WERI-Rb-1 (cell line): ENCODE data around the gene DPEP3.
A peak's percentile ranks its signal among the peaks of the same experiment; 100 is the strongest.

Experiments used
- DNase-seq: peaks from one replicate; pipeline ENCODE4 v3.0.0-alpha.2; 2020
- H3K27ac ChIP-seq: fragments of 250-450 bp; sonication (Bioruptor Pico); 2 replicates; pipeline ENCODE4 v1.5.1; 2020; ENCODE audit warnings: mild to moderate bottlenecking, moderate library complexity
- H3K27me3 ChIP-seq: fragments of 250-450 bp; sonication (Bioruptor Pico); 2 replicates; pipeline ENCODE4 v1.5.1; 2021; ENCODE audit warnings: mild to moderate bottlenecking, low read depth, moderate library complexity; ENCODE audit not compliant: insufficient read depth, severe bottlenecking
- H3K36me3 ChIP-seq: fragments of 250-450 bp; sonication (Bioruptor Pico); 2 replicates; pipeline ENCODE4 v1.5.1; 2020; ENCODE audit warnings: mild to moderate bottlenecking, moderate library complexity
- H3K4me3 ChIP-seq: 2 replicates; pipeline ENCODE4 v1.5.1; 2011; ENCODE audit warnings: low read depth, mild to moderate bottlenecking, control low read depth, low read length
- H3K9me3 ChIP-seq: fragments of 250-450 bp; sonication (Bioruptor Pico); 2 replicates; pipeline ENCODE4 v1.5.1; 2021; ENCODE audit warnings: mild to moderate bottlenecking, moderate library complexity; ENCODE audit not compliant: severe bottlenecking
- TF ChIP-seq, protein P1 (sequence below): IDR thresholded peaks from 2 replicates; pipeline ENCODE4 v1.5.1; 2011; ENCODE audit warnings: low read depth, mild to moderate bottlenecking, control low read depth, inconsistent platforms, low read length

Gene DPEP3

DNA sequence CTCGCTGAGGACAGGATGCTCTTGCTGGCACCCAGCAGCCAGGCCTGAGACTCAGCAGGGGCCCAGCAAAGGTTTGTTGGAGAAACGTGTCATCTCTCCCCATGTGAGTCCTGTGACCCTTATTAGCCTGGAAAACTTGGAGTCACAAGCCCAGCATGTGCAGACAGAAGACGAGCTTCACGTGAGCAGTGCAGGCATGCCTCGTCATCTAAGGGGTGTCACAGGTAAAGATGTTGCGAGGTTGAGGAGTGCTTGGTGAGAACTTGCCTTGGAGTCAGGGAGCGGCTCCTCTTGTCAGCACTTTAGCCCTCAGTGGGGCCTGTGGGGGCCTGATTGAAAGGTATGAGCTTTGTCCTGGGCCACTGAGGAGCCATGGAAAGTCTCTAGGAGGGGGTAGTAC, 46.5 kb downstream of the DPEP3 start:
- Histone ChIP-seq H3K9me3 (no peaks in the 10 kb centered on the region), H3K27me3 (no peaks in the 10 kb centered on the region), H3K27ac (no peak overlapping the region), H3K4me3 (no peak overlapping the region), H3K36me3 (no peaks in the 10 kb centered on the region; the same call in 1 of the 2 replicates)
- no peak for DNase-seq
- TF ChIP-seq, protein P1, sequence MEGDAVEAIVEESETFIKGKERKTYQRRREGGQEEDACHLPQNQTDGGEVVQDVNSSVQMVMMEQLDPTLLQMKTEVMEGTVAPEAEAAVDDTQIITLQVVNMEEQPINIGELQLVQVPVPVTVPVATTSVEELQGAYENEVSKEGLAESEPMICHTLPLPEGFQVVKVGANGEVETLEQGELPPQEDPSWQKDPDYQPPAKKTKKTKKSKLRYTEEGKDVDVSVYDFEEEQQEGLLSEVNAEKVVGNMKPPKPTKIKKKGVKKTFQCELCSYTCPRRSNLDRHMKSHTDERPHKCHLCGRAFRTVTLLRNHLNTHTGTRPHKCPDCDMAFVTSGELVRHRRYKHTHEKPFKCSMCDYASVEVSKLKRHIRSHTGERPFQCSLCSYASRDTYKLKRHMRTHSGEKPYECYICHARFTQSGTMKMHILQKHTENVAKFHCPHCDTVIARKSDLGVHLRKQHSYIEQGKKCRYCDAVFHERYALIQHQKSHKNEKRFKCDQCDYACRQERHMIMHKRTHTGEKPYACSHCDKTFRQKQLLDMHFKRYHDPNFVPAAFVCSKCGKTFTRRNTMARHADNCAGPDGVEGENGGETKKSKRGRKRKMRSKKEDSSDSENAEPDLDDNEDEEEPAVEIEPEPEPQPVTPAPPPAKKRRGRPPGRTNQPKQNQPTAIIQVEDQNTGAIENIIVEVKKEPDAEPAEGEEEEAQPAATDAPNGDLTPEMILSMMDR = no peak

DNA sequence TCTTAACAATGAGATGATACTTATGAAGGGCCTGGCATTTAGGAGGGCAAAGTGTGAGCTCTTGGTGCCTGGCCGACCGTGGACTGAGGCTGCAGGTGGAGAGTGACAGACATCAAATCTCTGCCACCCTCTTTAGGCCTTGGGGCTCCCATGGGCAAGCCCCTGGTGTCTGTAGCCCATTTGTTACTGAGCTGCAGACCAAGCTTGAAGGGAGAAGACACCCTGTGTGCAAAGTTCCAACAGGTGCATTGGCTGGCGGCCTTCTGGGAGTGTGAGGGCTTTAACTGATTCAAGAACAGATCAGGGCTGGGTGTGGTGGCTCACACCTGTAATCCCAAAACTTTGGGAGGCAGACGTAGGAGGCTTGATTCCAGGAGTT, 47.8 kb downstream of the DPEP3 start:
- H3K27ac ChIP-seq = no peak overlapping the region
- H3K4me3 ChIP-seq = no peak overlapping the region

DNA sequence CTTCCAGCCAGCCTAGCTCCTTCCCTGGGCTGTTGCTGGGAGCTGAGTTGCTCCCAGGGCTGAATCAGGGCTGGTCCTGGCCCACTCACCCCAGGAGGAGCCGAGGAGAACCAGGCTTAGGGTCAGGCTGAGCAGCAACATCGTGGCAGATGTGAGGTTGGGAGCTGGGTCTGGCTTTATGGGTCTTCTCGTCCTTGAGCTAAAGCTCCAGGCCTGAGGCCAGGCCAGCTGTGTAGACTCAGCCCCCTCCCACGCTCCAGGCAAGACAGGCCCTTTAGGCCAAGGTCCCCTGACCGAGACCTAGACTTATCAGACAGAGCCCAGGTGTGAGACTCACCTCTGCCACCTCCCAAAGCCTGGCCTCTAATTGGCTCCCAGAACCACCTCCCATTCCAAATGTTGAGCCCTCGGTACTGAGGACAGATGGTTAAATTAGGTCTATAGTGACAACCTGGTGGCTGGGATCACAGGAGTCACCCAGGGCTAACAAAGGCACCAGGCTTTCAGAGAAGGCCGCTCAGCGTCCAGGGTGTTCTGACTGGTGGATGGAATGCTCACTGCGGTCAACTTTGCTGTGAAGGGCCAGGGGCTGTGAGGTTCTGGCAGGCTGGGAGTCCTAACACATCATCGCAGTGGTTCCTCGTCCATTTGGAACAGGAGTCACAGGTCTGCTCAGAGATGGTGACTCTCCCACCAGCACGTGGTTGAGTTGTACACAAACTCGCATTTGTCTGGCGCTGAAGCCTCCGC, 48.4 kb downstream of the DPEP3 start, which contains the start of gene CTRL:
Gene CTRL (minus strand): TSS at position 151 of the 750 bp plus-strand sequence. CDS start 10 bp downstream, at position 141.
- DNase-seq = no peak
- no peak within 1 kb of the TSS for H3K4me3 ChIP-seq
- no peaks in the 10 kb centered on the region for H3K27me3 ChIP-seq
- no peak within 1 kb of the TSS for H3K27ac ChIP-seq
- TF ChIP-seq, protein P1 = peak; percentile 31
- peaks cover 4% of the 10 kb centered on the region for H3K36me3 ChIP-seq
- H3K9me3 ChIP-seq = no peaks in the 10 kb centered on the region

More for the DNA sequence above, 47.8 kb downstream of the DPEP3 start:
- TF ChIP-seq, protein P1 = no peak
- Histone ChIP-seq H3K36me3 (peaks cover 4% of the 10 kb centered on the region), H3K27me3 (no peaks in the 10 kb centered on the region), H3K9me3 (no peaks in the 10 kb centered on the region)
- DNase-seq = no peak

DNA sequence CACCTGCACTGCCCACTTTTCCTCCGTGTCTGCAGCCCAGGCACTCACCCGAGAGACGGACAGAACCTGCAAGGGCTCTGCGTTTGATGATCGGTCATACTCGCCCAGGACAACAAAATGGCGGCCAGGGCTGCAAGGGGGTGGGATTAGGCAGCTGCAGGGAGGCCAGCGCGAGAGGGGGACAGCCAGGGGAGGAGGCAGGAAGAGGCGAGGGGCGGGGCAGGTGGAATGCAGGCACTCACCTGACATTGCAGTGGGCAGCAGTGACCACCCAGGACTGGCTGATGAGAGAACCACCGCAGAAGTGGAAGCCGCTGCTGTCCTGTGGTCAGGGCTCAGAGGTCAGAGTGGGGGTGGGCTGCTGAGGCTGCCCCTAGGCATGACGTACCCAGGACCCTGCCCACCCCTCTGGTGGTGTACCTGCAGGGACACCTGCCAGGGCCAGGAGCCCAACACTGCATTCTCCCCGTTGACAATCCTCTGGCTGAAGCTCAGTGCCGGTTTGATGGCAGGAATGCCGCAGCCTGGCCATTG, 49.6 kb downstream of the DPEP3 start:
- H3K27me3 ChIP-seq = no peaks in the 10 kb centered on the region
- H3K4me3 ChIP-seq = no peak overlapping the region
- DNase-seq = no peak
- H3K36me3 ChIP-seq = peaks cover 4% of the 10 kb centered on the region
- no peaks in the 10 kb centered on the region for H3K9me3 ChIP-seq
- H3K27ac ChIP-seq = no peak overlapping the region
- TF ChIP-seq, protein P1 = no peak

DNA sequence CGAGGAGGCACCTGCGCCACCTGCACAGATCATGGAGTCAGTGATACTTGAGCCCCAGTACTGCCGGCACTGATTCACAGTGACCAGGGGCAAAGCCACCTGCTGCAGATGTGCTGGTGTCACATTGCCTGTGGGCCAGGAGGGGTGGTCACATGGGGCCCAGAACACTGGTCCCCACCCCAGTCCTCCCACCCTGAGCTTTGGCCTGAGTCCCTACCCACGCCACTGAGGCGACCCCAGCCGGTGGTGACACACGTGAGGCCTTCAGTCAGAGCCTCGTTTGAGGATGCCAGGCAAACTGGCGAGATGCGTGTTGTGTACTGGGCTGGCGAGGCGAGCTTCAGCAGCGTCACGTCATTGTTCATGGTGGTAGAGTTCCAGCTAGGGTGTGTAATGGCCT, 50.1 kb downstream of the DPEP3 start:
- Histone ChIP-seq H3K36me3 (peaks cover 4% of the 10 kb centered on the region), H3K9me3 (no peaks in the 10 kb centered on the region), H3K4me3 (no peak overlapping the region), H3K27me3 (no peaks in the 10 kb centered on the region), H3K27ac (no peak overlapping the region)
- DNase-seq = no peak
- TF ChIP-seq, protein P1 = no peak
